AG09309 (cell line): ENCODE data around the gene SLC25A22.

Source experiments
- DNase-seq: peaks from one replicate; pipeline ENCODE4 v3.0.0-alpha.2; 2010; ENCODE audit warnings: low read depth
- H3K4me3 ChIP-seq: 2 replicates; pipeline ENCODE4 v1.5.1; 2011; ENCODE audit warnings: mild to moderate bottlenecking, low read depth, low read length, moderate library complexity; ENCODE audit not compliant: control insufficient read depth
- CTCF ChIP-seq: IDR thresholded peaks from 2 replicates; pipeline ENCODE4 v1.5.1; 2011; ENCODE audit warnings: mild to moderate bottlenecking, low read depth, low read length, inconsistent platforms; ENCODE audit not compliant: insufficient read depth, control insufficient read depth; ENCODE audit errors: missing control alignments

The SLC25A22 gene

DNA sequence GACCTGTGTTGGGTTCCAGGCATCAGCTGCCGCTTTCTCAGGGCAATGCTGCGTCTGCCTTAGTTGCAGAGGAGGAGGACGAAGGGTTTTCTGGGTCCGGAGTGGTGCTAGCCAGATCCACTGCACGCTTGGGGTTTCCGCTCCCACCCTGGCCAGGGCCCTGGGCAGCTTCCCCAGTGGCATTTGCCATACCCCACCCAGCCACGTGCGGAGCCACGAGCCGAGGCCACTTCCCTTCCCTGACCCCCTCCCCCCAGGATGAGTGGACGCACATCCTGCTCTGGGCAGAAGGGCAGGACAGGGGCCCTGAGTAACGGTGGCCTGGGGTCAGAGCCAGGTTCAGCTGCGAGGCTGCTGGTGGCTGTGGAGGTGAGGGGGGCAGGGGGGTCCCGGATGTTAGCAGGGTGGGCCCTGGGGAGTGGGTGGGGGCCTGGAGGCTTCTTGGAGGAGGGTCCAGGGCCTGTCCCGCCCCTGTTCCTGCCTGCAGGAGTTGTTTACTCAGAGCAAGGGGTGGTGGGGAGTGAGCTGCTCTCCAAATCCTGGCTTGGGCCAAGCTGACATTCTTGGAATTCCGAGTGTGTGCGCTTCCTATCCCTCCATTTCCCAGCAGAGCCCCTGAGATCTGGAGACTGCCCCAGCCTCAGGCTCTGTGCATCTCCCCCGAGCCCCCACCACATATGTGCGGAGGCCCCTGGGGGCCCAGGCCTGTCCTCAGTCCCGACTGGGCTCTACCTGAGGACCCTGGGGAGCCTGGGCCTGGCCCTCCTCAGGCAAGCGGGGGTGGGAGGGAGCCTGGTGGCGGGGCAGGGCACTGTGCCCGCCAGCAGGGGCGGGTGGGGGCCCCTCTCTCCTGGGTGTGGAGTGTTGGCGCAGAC, 46.0 kb upstream of the SLC25A22 start:
- peak overlapping the region; percentile 70 for H3K4me3 ChIP-seq
- TF ChIP-seq CTCF = peak; percentile 5
- DNase-seq = peak; percentile 92

GRCh38 chr11:843086-843734, 45.1 kb upstream of the SLC25A22 start:
- peak overlapping the region; percentile 70 for H3K4me3 ChIP-seq
- no peak for DNase-seq
- no peak for TF ChIP-seq CTCF

DNA sequence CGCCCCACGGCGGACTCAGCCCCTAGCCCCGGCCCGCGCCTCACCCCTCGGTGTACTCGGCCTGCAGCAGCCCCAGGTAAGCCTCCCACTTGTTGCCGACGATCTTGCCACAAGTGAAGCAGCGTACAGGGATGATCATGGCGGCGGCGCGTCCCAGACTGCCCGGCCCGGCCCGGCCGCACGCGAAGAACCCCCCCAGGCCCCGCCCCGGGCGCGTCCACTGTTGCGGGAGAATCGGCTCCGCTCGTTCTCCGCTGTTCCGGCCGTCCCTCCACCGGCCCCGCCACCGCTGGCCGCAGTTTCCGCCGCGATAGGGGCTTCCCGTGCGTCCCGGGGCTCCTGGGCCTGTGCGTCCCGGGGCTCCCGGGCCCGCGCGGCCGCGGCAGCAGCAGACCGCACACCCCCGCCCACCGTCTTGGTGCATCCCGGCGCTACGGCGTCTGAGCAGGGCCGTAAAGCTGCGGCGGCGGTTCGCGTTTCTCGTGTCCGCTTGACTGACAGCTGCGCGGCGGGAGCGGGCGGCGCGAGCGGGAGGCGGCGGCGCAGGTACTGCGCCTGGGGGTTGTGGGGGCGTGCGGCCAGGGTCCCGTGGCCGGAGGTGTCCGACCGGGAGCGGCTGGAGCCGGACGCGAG, 44.4 kb upstream of the SLC25A22 start, which contains the start of the genes POLR2L and TSPAN4:
Gene POLR2L, minus strand, starts transcription at position 160 of the 633 bp plus-strand sequence. Its CDS starts 21 bp downstream, at position 139.
Gene TSPAN4, plus strand, starts transcription at position 483 of the 633 bp plus-strand sequence. CDS start 7,453 bp downstream, outside the sequence.
- TF ChIP-seq CTCF = no peak
- no peak for DNase-seq
- peak within 1 kb of the TSS; percentile 70 for H3K4me3 ChIP-seq

DNA sequence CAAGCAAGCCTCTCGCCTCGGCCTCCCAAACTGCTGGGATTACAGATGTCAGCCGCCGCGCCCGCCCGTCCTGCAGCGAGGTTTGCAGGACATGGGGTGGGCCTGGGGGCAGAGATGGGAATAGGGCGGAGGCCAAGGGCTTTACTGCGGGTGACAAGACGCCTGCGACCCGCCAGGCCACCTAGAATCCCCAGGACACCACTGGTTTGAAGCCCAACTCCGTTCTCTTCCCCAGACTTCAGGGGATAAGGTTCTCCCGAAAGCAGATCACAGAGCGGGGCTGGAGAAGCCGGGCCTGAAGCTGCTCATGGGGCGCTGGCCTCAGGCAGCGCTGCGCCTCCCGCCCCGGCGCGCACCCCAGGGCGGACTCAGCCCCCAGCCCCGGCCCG, 43.9 kb upstream of the SLC25A22 start:
- H3K4me3 ChIP-seq = peak overlapping the region; percentile 70
- no peak for DNase-seq
- TF ChIP-seq CTCF = no peak

GRCh38 chr11:839875-840617, 42.0 kb upstream of the SLC25A22 start:
- TF ChIP-seq CTCF = peak; percentile 56
- H3K4me3 ChIP-seq = peak overlapping the region; percentile 70
- DNase-seq = no peak

DNA sequence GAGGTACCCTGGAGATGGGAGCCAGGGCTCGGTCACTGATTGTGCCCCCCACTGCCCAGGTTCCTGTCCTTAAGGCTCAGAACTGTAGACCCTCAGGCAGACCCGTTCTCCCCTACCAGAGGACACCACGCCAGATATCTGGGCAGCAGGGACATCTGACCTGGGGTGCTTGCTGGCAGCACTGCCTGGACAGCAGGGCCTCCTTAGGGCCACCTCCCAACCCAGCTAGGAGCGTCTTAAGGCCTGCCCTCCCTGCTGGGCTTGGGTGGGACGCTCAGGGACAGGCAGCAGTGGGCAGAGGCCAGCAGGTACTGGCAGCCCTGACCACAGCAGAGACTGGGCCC, 41.2 kb upstream of the SLC25A22 start:
- no peak for DNase-seq
- no peak overlapping the region for H3K4me3 ChIP-seq

More for the DNA sequence above, 41.2 kb upstream of the SLC25A22 start:
- no peak for TF ChIP-seq CTCF
